ENCODE data around the gene RREB1.

DNA sequence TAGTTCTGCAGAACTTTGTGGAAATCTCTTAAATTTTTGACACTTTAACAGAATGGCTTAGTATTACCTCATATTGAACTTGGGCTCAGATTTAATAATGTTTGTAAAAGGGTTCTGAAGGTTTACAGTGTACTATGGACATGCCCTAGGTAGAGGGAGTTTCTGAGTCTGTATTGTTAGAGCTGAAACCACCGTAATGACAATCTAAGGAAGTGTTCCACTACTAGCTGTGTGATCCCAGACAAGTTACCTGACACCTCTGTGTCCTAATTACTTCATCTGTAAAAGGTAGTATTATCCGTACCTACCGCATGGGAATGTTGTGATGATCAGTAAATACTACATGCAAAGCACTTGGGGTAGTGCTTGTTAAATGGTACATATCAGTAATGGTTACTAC is 86.9 kb downstream of the RREB1 start:
- TF ChIP-seq, protein P1, sequence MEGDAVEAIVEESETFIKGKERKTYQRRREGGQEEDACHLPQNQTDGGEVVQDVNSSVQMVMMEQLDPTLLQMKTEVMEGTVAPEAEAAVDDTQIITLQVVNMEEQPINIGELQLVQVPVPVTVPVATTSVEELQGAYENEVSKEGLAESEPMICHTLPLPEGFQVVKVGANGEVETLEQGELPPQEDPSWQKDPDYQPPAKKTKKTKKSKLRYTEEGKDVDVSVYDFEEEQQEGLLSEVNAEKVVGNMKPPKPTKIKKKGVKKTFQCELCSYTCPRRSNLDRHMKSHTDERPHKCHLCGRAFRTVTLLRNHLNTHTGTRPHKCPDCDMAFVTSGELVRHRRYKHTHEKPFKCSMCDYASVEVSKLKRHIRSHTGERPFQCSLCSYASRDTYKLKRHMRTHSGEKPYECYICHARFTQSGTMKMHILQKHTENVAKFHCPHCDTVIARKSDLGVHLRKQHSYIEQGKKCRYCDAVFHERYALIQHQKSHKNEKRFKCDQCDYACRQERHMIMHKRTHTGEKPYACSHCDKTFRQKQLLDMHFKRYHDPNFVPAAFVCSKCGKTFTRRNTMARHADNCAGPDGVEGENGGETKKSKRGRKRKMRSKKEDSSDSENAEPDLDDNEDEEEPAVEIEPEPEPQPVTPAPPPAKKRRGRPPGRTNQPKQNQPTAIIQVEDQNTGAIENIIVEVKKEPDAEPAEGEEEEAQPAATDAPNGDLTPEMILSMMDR (IDR thresholded peaks at IDR 0.05; ENCODE audit: insufficient read depth, low read length, poor library complexity, severe bottlenecking) = no peak
- no peak for TF ChIP-seq EZH2phosphoT487 (conservative IDR thresholded peaks at IDR 0.05; ENCODE audit: low read length)
